HG03095 (cell line): ENCODE data around the gene TES.
"Not testable (repeated sequence)": the region's sequence is repeated elsewhere in the genome, so short reads cannot be mapped to it uniquely, and the experiment has no call there.

ENCODE experiments used
- ATAC-seq: cut with Tn5 transposase; IDR thresholded peaks from one replicate; pipeline ENCODE4 v1.9.1; 2021; ENCODE audit warnings: moderate library complexity; ENCODE audit not compliant: unreplicated experiment

TES gene

GRCh38 chr7:116241291-116241690 lies 31.0 kb downstream of the TES start:
- ATAC-seq, result no peak

- no peak for ATAC-seq
These were observed 31.8 kb downstream of the TES start for GRCh38 chr7:116242178-116242577.

GRCh38 chr7:116242759-116243158 lies 32.4 kb downstream of the TES start:
- no peak for ATAC-seq

- ATAC-seq, result not testable (repeated sequence)
These were observed 34.5 kb downstream of the TES start for GRCh38 chr7:116244803-116245202.

GRCh38 chr7:116246357-116246756 lies 36.0 kb downstream of the TES start:
- ATAC-seq, result no peak

GRCh38 chr7:116249969-116250553 lies 39.7 kb downstream of the TES start:
- ATAC-seq, result no peak

- no peak for ATAC-seq
These were observed 41.3 kb downstream of the TES start for GRCh38 chr7:116251675-116252074.

- ATAC-seq, result no peak
These were observed 41.9 kb downstream of the TES start for GRCh38 chr7:116252249-116252648.

- ATAC-seq, result no peak
These were observed 46.8 kb downstream of the TES start for GRCh38 chr7:116257156-116257555.

GRCh38 chr7:116258734-116259133 lies 48.4 kb downstream of the TES start:
- ATAC-seq, result peak; percentile 47

- ATAC-seq, result no peak
These were observed 49.0 kb downstream of the TES start for GRCh38 chr7:116259156-116259870.

- no peak for ATAC-seq
These were observed 49.6 kb downstream of the TES start for GRCh38 chr7:116259871-116260440.

GRCh38 chr7:116261904-116262303 lies 51.6 kb downstream of the TES start:
- no peak for ATAC-seq

- ATAC-seq, result no peak
These were observed 55.5 kb downstream of the TES start for GRCh38 chr7:116265881-116266280.

- no peak for ATAC-seq
These were observed 59.1 kb downstream of the TES start for GRCh38 chr7:116269466-116269865.

- no peak for ATAC-seq
These were observed 61.0 kb downstream of the TES start for GRCh38 chr7:116271161-116271913.

GRCh38 chr7:116271963-116272886 lies 61.9 kb downstream of the TES start:
- ATAC-seq, result no peak

- ATAC-seq, result no peak
These were observed 63.1 kb downstream of the TES start for GRCh38 chr7:116273283-116273917.

GRCh38 chr7:116273918-116274301 lies 63.6 kb downstream of the TES start:
- ATAC-seq, result no peak

- ATAC-seq, result no peak
These were observed 66.7 kb downstream of the TES start for GRCh38 chr7:116277070-116277469.
